Fibroblast of peridontal ligament (primary cell): ENCODE results near the gene XPA.
A peak's percentile ranks its signal among the peaks of the same experiment; 100 is the strongest.
"Not testable (repeated sequence)": the region's sequence is repeated elsewhere in the genome, so short reads cannot be mapped to it uniquely, and the experiment has no call there.

Source experiments
- DNase-seq: peaks from one replicate; pipeline ENCODE4 v3.0.0-alpha.2; 2010; ENCODE audit errors: extremely low read depth

XPA gene

GRCh38 chr9:97696803-97697601 lies at the start of gene XPA:
XPA (minus strand) TSS chr9:97697340; CDS start chr9:97697292, 48 bp downstream.
- peak; percentile 90 for DNase-seq

GRCh38 chr9:97744710-97745708 lies 47.9 kb upstream of the XPA start:
- no peak for DNase-seq

- DNase-seq = not testable (repeated sequence)
Observed at GRCh38 chr9:97744025-97744424, 46.9 kb upstream of the XPA start.

GRCh38 chr9:97742545-97742944 lies 45.4 kb upstream of the XPA start:
- no peak for DNase-seq

GRCh38 chr9:97741947-97742346 lies 44.8 kb upstream of the XPA start:
- DNase-seq = no peak

GRCh38 chr9:97740848-97741821 lies 44.0 kb upstream of the XPA start:
- peak; percentile 10 for DNase-seq

GRCh38 chr9:97737429-97737828 lies 40.3 kb upstream of the XPA start:
- DNase-seq = no peak

GRCh38 chr9:97735070-97735600 lies 38.0 kb upstream of the XPA start:
- DNase-seq = no peak

- no peak for DNase-seq
Observed at GRCh38 chr9:97726716-97727115, 29.6 kb upstream of the XPA start.

GRCh38 chr9:97723819-97724218 lies 26.7 kb upstream of the XPA start:
- no peak for DNase-seq

GRCh38 chr9:97722331-97722730 lies 25.2 kb upstream of the XPA start:
- DNase-seq = no peak

GRCh38 chr9:97721396-97721795 lies 24.3 kb upstream of the XPA start:
- no peak for DNase-seq

GRCh38 chr9:97717866-97718265 lies 20.7 kb upstream of the XPA start:
- DNase-seq = no peak

- DNase-seq = peak; percentile 75
Observed at GRCh38 chr9:97714435-97714834, 17.3 kb upstream of the XPA start.

- DNase-seq = no peak
Observed at GRCh38 chr9:97711223-97711626, 14.1 kb upstream of the XPA start.

- DNase-seq = peak; percentile 82
Observed at GRCh38 chr9:97710356-97711222, 13.4 kb upstream of the XPA start.

GRCh38 chr9:97706246-97706645 lies 9.1 kb upstream of the XPA start:
- no peak for DNase-seq

- no peak for DNase-seq
Observed at GRCh38 chr9:97705354-97705950, 8.3 kb upstream of the XPA start.

- DNase-seq = no peak
Observed at GRCh38 chr9:97704851-97705250, 7.7 kb upstream of the XPA start.

GRCh38 chr9:97704345-97704677 lies 7.2 kb upstream of the XPA start:
- DNase-seq = peak; percentile 51
